Measurements from ENCODE around the gene SLC25A14. TPM values are rescaled to one million over a fixed set of nuclear protein-coding genes. Genes with fewer than 3 reads are reported as not detected.

The SLC25A14 gene
- polyA plus RNA-seq, 2 of the 4 experiments (the other 2 are of a cell fraction): 23.0 to 34.8 TPM

- CTCF ChIA-PET: no interaction called here
- no peak for FAIRE-seq
- H3K9me3 ChIP-seq: no peaks in the 10 kb centered on the region
- no peak for DNase-seq (ENCODE audit: low read depth in 1 of 2, low spot score in 1 of 2)
- H3K4me2 ChIP-seq: no peak overlapping the region
- no peak overlapping the region for H3K4me3 ChIP-seq
- no peaks in the 10 kb centered on the region for H3K4me1 ChIP-seq
- ATAC-seq: no peak
- TF ChIP-seq FOSL2 (IDR thresholded peaks at IDR 0.05) (no peak), FOSL2 (CRISPR knock-in tag; IDR thresholded peaks at IDR 0.05) (no peak), BHLHE40 (IDR thresholded peaks at IDR 0.05; ENCODE audit: low read depth, low read length) (no peak), HOXA7 (CRISPR knock-in tag; IDR thresholded peaks at IDR 0.05) (no peak), EP300 (IDR thresholded peaks at IDR 0.05) (no peak), KDM5A (IDR thresholded peaks at IDR 0.05) (no peak), HOXB13 (CRISPR knock-in tag; IDR thresholded peaks at IDR 0.05; ENCODE audit: low read depth) (no peak), RCOR1 (IDR thresholded peaks at IDR 0.05; ENCODE audit: low read depth, low read length) (no peak), POLR2A (IDR thresholded peaks at IDR 0.05; ENCODE audit: low read length) (no peak), EHF (CRISPR knock-in tag; IDR thresholded peaks at IDR 0.05) (no peak), CEBPB (IDR thresholded peaks at IDR 0.05) (no peak), PHF8 (IDR thresholded peaks at IDR 0.05; ENCODE audit: borderline replicate concordance, low read depth) (no peak), CBX8 (IDR thresholded peaks at IDR 0.05) (no peak), HDAC2 (IDR thresholded peaks at IDR 0.05) (no peak), ESRRA (IDR thresholded peaks at IDR 0.05; ENCODE audit: borderline replicate concordance, low read length) (no peak), E2F6 (IDR thresholded peaks at IDR 0.05; ENCODE audit: borderline replicate concordance, low read depth) (no peak), PBX3 (IDR thresholded peaks at IDR 0.05) (no peak), JUNB (IDR thresholded peaks at IDR 0.05) (no peak), NFE2L2 (conservative IDR thresholded peaks at IDR 0.05; ENCODE audit: low read length) (no peak), FOSB (CRISPR knock-in tag; IDR thresholded peaks at IDR 0.05) (no peak), ZFP36 (IDR thresholded peaks at IDR 0.05; ENCODE audit: borderline replicate concordance, partially characterized antibody) (no peak)
- H3K27ac ChIP-seq: no peak overlapping the region
- POLR2A ChIA-PET: no interaction called here
Observed at GRCh38 chrX:130376077-130376476, 36.4 kb downstream of the SLC25A14 start.

- Histone ChIP-seq H3K4me3 (no peak overlapping the region), H3K27ac (no peak overlapping the region), H3K4me2 (no peak overlapping the region), H3K9me3 (no peaks in the 10 kb centered on the region), H3K4me1 (no peaks in the 10 kb centered on the region)
- ChIA-PET POLR2A (no interaction called here), CTCF (interaction anchor here (0.7 to 1.2 kb wide), 3 partner anchors 14 to 22 kb away, joined by 3 to 4 read pairs (median 3); no protein-coding TSS in a partner anchor)
- DNase-seq (ENCODE audit: low read depth in 1 of 2, low spot score in 1 of 2) (no peak), FAIRE-seq (no peak), ATAC-seq (no peak)
- TF ChIP-seq FOSB (CRISPR knock-in tag; IDR thresholded peaks at IDR 0.05): no peak
- TF ChIP-seq NPAS2 (CRISPR knock-in tag; IDR thresholded peaks at IDR 0.05; ENCODE audit: borderline replicate concordance): no peak
- TF ChIP-seq ESRRA (IDR thresholded peaks at IDR 0.05; ENCODE audit: borderline replicate concordance, low read length): no peak
- 40% methylated on average over 5 of the region's 5 CpGs for WGBS (ENCODE audit: missing lambda C conversion rate)
Observed at GRCh38 chrX:130378024-130378669, 38.4 kb downstream of the SLC25A14 start.

- no peaks in the 10 kb centered on the region for H3K4me1 ChIP-seq
- TF ChIP-seq FOXS1 (CRISPR knock-in tag; IDR thresholded peaks at IDR 0.05) (no peak), KDM1A (IDR thresholded peaks at IDR 0.05; ENCODE audit: low read depth) (no peak), ELK1 (IDR thresholded peaks at IDR 0.05; ENCODE audit: low read depth, low read length) (no peak), HMGXB4 (CRISPR knock-in tag; IDR thresholded peaks at IDR 0.05; ENCODE audit: borderline replicate concordance) (no peak), USF2 (IDR thresholded peaks at IDR 0.05) (no peak), KDM5A (IDR thresholded peaks at IDR 0.05) (no peak), TFCP2L1 (CRISPR knock-in tag; IDR thresholded peaks at IDR 0.05) (no peak), RFX5 (IDR thresholded peaks at IDR 0.05) (no peak)
- ChIA-PET CTCF (interaction anchor here (0.7 to 1.5 kb wide), 2 partner anchors 9 to 531 kb away, joined by 3 to 5 read pairs; no protein-coding TSS in a partner anchor), POLR2A (no interaction called here)
- H3K4me2 ChIP-seq: no peak within 1 kb of the TSS
- ATAC-seq: no peak
- 55% methylated on average over 3 of the region's 4 CpGs for WGBS (ENCODE audit: missing lambda C conversion rate)
- DNase-seq (ENCODE audit: low read depth in 1 of 2, low spot score in 1 of 2): no peak
- H3K9me3 ChIP-seq: no peaks in the 10 kb centered on the region
- no peak within 1 kb of the TSS for H3K27ac ChIP-seq
- FAIRE-seq: no peak
- no peak within 1 kb of the TSS for H3K4me3 ChIP-seq
Observed at GRCh38 chrX:130385520-130385919, 45.8 kb downstream of the SLC25A14 start, which contains the start of gene GPR119. TSS of gene GPR119 (minus strand) at chrX:130385674. CDS start at chrX:130385447, 227 bp downstream.

Measured in A549 (cell line).